SK-N-SH (cell line): ENCODE measurements around the gene NAPEPLD. TPM values are rescaled to one million over a fixed set of nuclear protein-coding genes. Genes with fewer than 3 reads are reported as not detected.

Source experiments
- CTCF ChIA-PET: fragments of 300-600, 350-600 bp; formaldehyde crosslinking; extraction: SDS; loops from one replicate; lab custom pipeline; 2021; lab: Yijun Ruan, JAX
- POLR2A ChIA-PET: fragments of 350-600 bp; sonication (Branson Sonifier 250); formaldehyde crosslinking; extraction: SDS; loops from one replicate; lab custom pipeline; 2020; ENCODE audit warnings: antibody characterized with exemption, inconsistent platforms; lab: Yijun Ruan, JAX
- DNase-seq: peaks from one replicate; pipeline ENCODE4 v3.0.0; 2012
- H2AFZ ChIP-seq: fragments of 200-600 bp; sonication (generic); 2 replicates; pipeline ENCODE4 v1.8.1; 2016; ENCODE audit warnings: antibody characterized with exemption, mild to moderate bottlenecking, low read depth
- H3F3A ChIP-seq: fragments of 200-600 bp; sonication (generic); replicated peaks from 2 replicates; pipeline ENCODE3; 2016; ENCODE audit warnings: antibody characterized with exemption, mild to moderate bottlenecking; ENCODE audit not compliant: insufficient read depth
- H3K27ac ChIP-seq, 2 experiments: fragments of 200-500 bp in 1 of 2; fragments of 200-600 bp in 1 of 2; sonication (Bioruptor generic) in 1 of 2; sonication (generic), shearing (Covaris generic) in 1 of 2; 2 replicates each; pipeline versions ENCODE4 v1.5.1 to v1.6.1; 2014 to 2016; ENCODE audit warnings: low read depth in 2 of 2, inconsistent platforms in 1 of 2, low read length in 1 of 2, mild to moderate bottlenecking in 1 of 2, mixed read lengths in 1 of 2
- H3K27me3 ChIP-seq: fragments of 200-600 bp; sonication (generic), shearing (Covaris generic); 2 replicates; pipeline ENCODE4 v1.6.1; 2016; ENCODE audit warnings: mixed run types; ENCODE audit not compliant: insufficient read depth
- H3K36me3 ChIP-seq, 2 experiments: fragments of 200-500 bp in 1 of 2; fragments of 200-600 bp in 1 of 2; sonication (Bioruptor generic) in 1 of 2; sonication (generic) in 1 of 2; replicated peaks in 1 of 2; 2 replicates each; pipeline versions ENCODE3 to v1.5.1; 2014 to 2016; ENCODE audit warnings: low read length in 1 of 2, mild to moderate bottlenecking in 1 of 2; ENCODE audit not compliant: insufficient read depth in 2 of 2, control insufficient read depth in 1 of 2
- H3K4me1 ChIP-seq, 2 experiments: fragments of 200-500 bp in 1 of 2; fragments of 200-600 bp in 1 of 2; sonication (Bioruptor generic) in 1 of 2; sonication (generic), shearing (Covaris generic) in 1 of 2; 2 replicates each; pipeline versions ENCODE4 v1.5.1 to v1.6.1; 2014 to 2016; ENCODE audit warnings: low read depth in 1 of 2, low read length in 1 of 2, mixed run types in 1 of 2; ENCODE audit not compliant: insufficient read depth in 2 of 2, control insufficient read depth in 1 of 2
- H3K4me2 ChIP-seq: fragments of 200-600 bp; sonication (generic), shearing (Covaris generic); 2 replicates; pipeline ENCODE4 v1.6.1; 2017; ENCODE audit warnings: mixed run types
- H3K4me3 ChIP-seq, 2 experiments: fragments of 200-500 bp in 1 of 2; fragments of 200-600 bp in 1 of 2; sonication (Bioruptor generic) in 1 of 2; sonication (generic), shearing (Covaris generic) in 1 of 2; 2 replicates each; pipeline versions ENCODE4 v1.5.1 to v1.8.1; 2014 to 2016; ENCODE audit warnings: low read depth in 2 of 2, inconsistent platforms in 1 of 2, low read length in 1 of 2, mild to moderate bottlenecking in 1 of 2, mixed read lengths in 1 of 2, moderate library complexity in 1 of 2
- H3K79me2 ChIP-seq: fragments of 200-600 bp; sonication (generic); 2 replicates; pipeline ENCODE4 v1.8.1; 2017; ENCODE audit warnings: mild to moderate bottlenecking; ENCODE audit not compliant: insufficient read depth
- H3K9ac ChIP-seq: fragments of 200-600 bp; sonication (generic); 2 replicates; pipeline ENCODE4 v1.6.1; 2017; ENCODE audit warnings: mixed run types
- H3K9me2 ChIP-seq: fragments of 200-600 bp; sonication (generic); 2 replicates; pipeline ENCODE4 v1.6.1; 2017; ENCODE audit warnings: mixed run types
- H3K9me3 ChIP-seq: fragments of 200-600 bp; sonication (generic); 2 replicates; pipeline ENCODE4 v1.6.1; 2017; ENCODE audit warnings: mixed run types, mild to moderate bottlenecking, moderate library complexity
- H4K20me1 ChIP-seq: fragments of 200-600 bp; sonication (generic); 2 replicates; pipeline ENCODE4 v1.6.1; 2017; ENCODE audit warnings: mild to moderate bottlenecking, mixed run types; ENCODE audit not compliant: insufficient read depth
- CHD2 ChIP-seq: fragments of 150-350 bp; IDR thresholded peaks from 2 replicates; pipeline ENCODE4 v1.6.1; 2018; ENCODE audit warnings: low read length; ENCODE audit not compliant: partially characterized antibody
- ELF1 ChIP-seq: IDR thresholded peaks from 2 replicates; pipeline ENCODE4 v1.4.0; 2012
- EZH2phosphoT487 ChIP-seq: fragments of 200-600 bp; sonication (generic); IDR thresholded peaks from 2 replicates; pipeline ENCODE4 v1.6.1; 2017; ENCODE audit warnings: low read depth, mixed run types, mild to moderate bottlenecking, antibody characterized with exemption, moderate library complexity, borderline replicate concordance
- FOXM1 ChIP-seq: IDR thresholded peaks from 2 replicates; pipeline ENCODE4 v1.4.0; 2012; ENCODE audit warnings: low read depth, mild to moderate bottlenecking
- GABPA ChIP-seq: IDR thresholded peaks from 2 replicates; pipeline ENCODE4 v1.4.0; 2012; ENCODE audit warnings: low read depth, mild to moderate bottlenecking
- NFIC ChIP-seq: IDR thresholded peaks from 2 replicates; pipeline ENCODE4 v1.4.0; 2012; ENCODE audit warnings: borderline replicate concordance
- PBX3 ChIP-seq: IDR thresholded peaks from 2 replicates; pipeline ENCODE4; 2012
- POLR2AphosphoS5 ChIP-seq: IDR thresholded peaks from 2 replicates; pipeline ENCODE4 v1.6.1; 2012; ENCODE audit warnings: low read depth, low read length
- REST ChIP-seq: IDR thresholded peaks from 2 replicates; pipeline ENCODE4 v1.6.1; 2012; ENCODE audit warnings: mild to moderate bottlenecking, low read depth, low read length, moderate library complexity
- SIN3A ChIP-seq: IDR thresholded peaks from 2 replicates; pipeline ENCODE4 v1.6.1; 2012; ENCODE audit warnings: low read depth, mild to moderate bottlenecking, low read length, moderate library complexity, borderline replicate concordance
- TAF1 ChIP-seq: IDR thresholded peaks from 2 replicates; pipeline ENCODE4 v1.6.1; 2012; ENCODE audit warnings: low read depth, mild to moderate bottlenecking, low read length, moderate library complexity, borderline replicate concordance
- YY1 ChIP-seq: IDR thresholded peaks from 2 replicates; pipeline ENCODE4 v1.4.0; 2012; ENCODE audit warnings: low read depth, mild to moderate bottlenecking
- ZBTB33 ChIP-seq: IDR thresholded peaks from 2 replicates; pipeline ENCODE4 v1.4.0; 2012; ENCODE audit warnings: low read depth, borderline replicate concordance
- WGBS: methylation state at CpG from one replicate; pipeline ENCODE4 v1.1.6; 2017; ENCODE audit warnings: low lambda C conversion rate; 5-methylcytosine and 5-hydroxymethylcytosine counted together
- polyA plus RNA-seq, 3 experiments: library from polyadenylated mRNA; depleted of rRNA; stranded (reverse); fragments of >200 nt; gene quantifications; 2 replicates each; pipeline ENCODE4 v1.2.3, GENCODE V29; 2012
- TF ChIP-seq, protein P1 (sequence below): fragments of 200-600 bp; sonication (generic); IDR thresholded peaks from 2 replicates; pipeline ENCODE4 v1.6.1; 2017; ENCODE audit warnings: antibody characterized with exemption, mild to moderate bottlenecking, moderate library complexity
- TF ChIP-seq, protein P2 (sequence below): IDR thresholded peaks from 2 replicates; pipeline ENCODE4 v1.4.0; 2012; ENCODE audit warnings: low read depth

NAPEPLD gene
- polyA plus RNA-seq, 1 of the 3 experiments (the other 2 are of a cell fraction): 4.6 TPM

- TF ChIP-seq ZBTB33 (no peak), EZH2phosphoT487 (no peak), SIN3A (no peak), REST (no peak)
- TF ChIP-seq, protein P1, sequence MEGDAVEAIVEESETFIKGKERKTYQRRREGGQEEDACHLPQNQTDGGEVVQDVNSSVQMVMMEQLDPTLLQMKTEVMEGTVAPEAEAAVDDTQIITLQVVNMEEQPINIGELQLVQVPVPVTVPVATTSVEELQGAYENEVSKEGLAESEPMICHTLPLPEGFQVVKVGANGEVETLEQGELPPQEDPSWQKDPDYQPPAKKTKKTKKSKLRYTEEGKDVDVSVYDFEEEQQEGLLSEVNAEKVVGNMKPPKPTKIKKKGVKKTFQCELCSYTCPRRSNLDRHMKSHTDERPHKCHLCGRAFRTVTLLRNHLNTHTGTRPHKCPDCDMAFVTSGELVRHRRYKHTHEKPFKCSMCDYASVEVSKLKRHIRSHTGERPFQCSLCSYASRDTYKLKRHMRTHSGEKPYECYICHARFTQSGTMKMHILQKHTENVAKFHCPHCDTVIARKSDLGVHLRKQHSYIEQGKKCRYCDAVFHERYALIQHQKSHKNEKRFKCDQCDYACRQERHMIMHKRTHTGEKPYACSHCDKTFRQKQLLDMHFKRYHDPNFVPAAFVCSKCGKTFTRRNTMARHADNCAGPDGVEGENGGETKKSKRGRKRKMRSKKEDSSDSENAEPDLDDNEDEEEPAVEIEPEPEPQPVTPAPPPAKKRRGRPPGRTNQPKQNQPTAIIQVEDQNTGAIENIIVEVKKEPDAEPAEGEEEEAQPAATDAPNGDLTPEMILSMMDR: no peak
These were observed 73.5 kb downstream of the NAPEPLD start (continued) for GRCh38 chr7:103075337-103075918.

GRCh38 chr7:103074519-103075336 lies 74.2 kb downstream of the NAPEPLD start, which contains the start of the genes ARMC10 and FBXL13:
Gene ARMC10 (plus strand): TSS chr7:103075140. CDS start chr7:103075273, 133 bp downstream.
Gene FBXL13 (minus strand): TSS chr7:103074796.
- Histone ChIP-seq H3F3A (peaks cover 13% of the 10 kb centered on the region), H4K20me1 (no peaks in the 10 kb centered on the region; the same call in 1 of the 2 replicates), H3K4me2 (peak within 1 kb of the TSS; percentile 86), H3K4me1 (peaks cover 0 to 17% of the 10 kb centered on the region in 2 experiments; a peak in 2 of 4 replicates), H3K27me3 (no peaks in the 10 kb centered on the region), H3K4me3 (peak within 1 kb of the TSS; percentile 74 to 83), H3K27ac (peak within 1 kb of the TSS; percentile 89 to 95), H3K36me3 (peaks cover 4 to 28% of the 10 kb centered on the region in 2 experiments), H3K9me3 (no peaks in the 10 kb centered on the region), H2AFZ (peak within 1 kb of the TSS; percentile 91), H3K9me2 (no peaks in the 10 kb centered on the region), H3K79me2 (peaks cover 53% of the 10 kb centered on the region), H3K9ac (peak within 1 kb of the TSS; percentile 80)
- DNase-seq: peak; percentile 99
- 2% methylated on average over 34 of the region's 83 CpGs for WGBS
- ChIA-PET POLR2A (interaction anchor here (0.5 to 2.4 kb wide), 8 partner anchors 10 to 326 kb away, joined by 3 to 12 read pairs (median 4); partner anchors contain the start of genes FAM185A and NAPEPLD), CTCF (interaction anchor here (0.6 to 7.2 kb wide), 10 partner anchors 9 to 326 kb away, joined by 3 to 54 read pairs (median 6); partner anchors contain the start of gene FAM185A)
- TF ChIP-seq NFIC: no peak
- TF ChIP-seq GABPA: peak; percentile 75
- peak; percentile 56 for TF ChIP-seq SIN3A
- TF ChIP-seq PBX3: no peak
- TF ChIP-seq, protein P1: peak; percentile 29
- peak; percentile 48 for TF ChIP-seq CHD2
- TF ChIP-seq YY1: 0 out of 2 replicates have a peak, but pooled peaks have one; percentile 3
- TF ChIP-seq TAF1: peak; percentile 78
- peak; percentile 79 for TF ChIP-seq ELF1
- TF ChIP-seq, protein P2, sequence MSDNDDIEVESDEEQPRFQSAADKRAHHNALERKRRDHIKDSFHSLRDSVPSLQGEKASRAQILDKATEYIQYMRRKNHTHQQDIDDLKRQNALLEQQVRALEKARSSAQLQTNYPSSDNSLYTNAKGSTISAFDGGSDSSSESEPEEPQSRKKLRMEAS: peak; percentile 57
- no peak for TF ChIP-seq FOXM1
- peak; percentile 82 for TF ChIP-seq POLR2AphosphoS5
- TF ChIP-seq EZH2phosphoT487: no peak
